ENCODE results near the gene MAP3K5.

GRCh38 chr6:136753624-136754023, 38.7 kb downstream of the MAP3K5 start:
- TF ChIP-seq CTCF (conservative IDR thresholded peaks at IDR 0.05 in 1 of 2, IDR thresholded peaks at IDR 0.05 in 1 of 2; ENCODE audit: low read depth in 1 of 2, low read length in 2 of 2) (no peak), EZH2 (IDR thresholded peaks at IDR 0.05; ENCODE audit: low read length, missing control alignments) (no peak)
